ENCODE results near the gene BABAM2. TPM values are rescaled to one million over a fixed set of nuclear protein-coding genes. Genes with fewer than 3 reads are reported as not detected.

Gene BABAM2
- polyA plus RNA-seq, 3 donors, result 33.2 to 52.8 (median 49.3) TPM

- WGBS (ENCODE audit: insufficient coverage), result no CpG with 5 or more reads among the region's 3 CpGs
- Histone ChIP-seq H3K4me2 (replicated peaks; ENCODE audit: extremely low read depth, low read length, poor library complexity, severe bottlenecking) (no peak overlapping the region), H3K27me3 (ENCODE audit: control insufficient read depth in 2 of 2, insufficient read depth in 2 of 2, low read length in 2 of 2) (no peaks in the 10 kb centered on the region), H3K4me1 (ENCODE audit: control insufficient read depth in 1 of 2, insufficient read depth in 2 of 2, low read length in 2 of 2) (peaks cover 0 to 4% of the 10 kb centered on the region in 2 donors), H3K4me3 (replicated peaks in 1 of 3; ENCODE audit: low read depth in 2 of 3, low read length in 3 of 3) (no peak overlapping the region), H3K9ac (ENCODE audit: insufficient read depth, low read length, poor library complexity, severe bottlenecking) (no peak overlapping the region), H4K20me1 (ENCODE audit: insufficient read depth, low read length) (no peaks in the 10 kb centered on the region), H3K36me3 (replicated peaks in 1 of 2; ENCODE audit: control insufficient read depth in 1 of 2, insufficient read depth in 2 of 2, low read length in 2 of 2) (peaks cover 0 to 3% of the 10 kb centered on the region in 2 donors), H3K79me2 (ENCODE audit: insufficient read depth, low read length) (no peaks in the 10 kb centered on the region), H3K9me3 (replicated peaks in 1 of 2; ENCODE audit: control insufficient read depth in 1 of 2, insufficient read depth in 1 of 2, low read length in 2 of 2) (no peaks in the 10 kb centered on the region), H2AFZ (ENCODE audit: insufficient read depth, low read depth, low read length, poor library complexity, severe bottlenecking) (no peak overlapping the region), H3K27ac (ENCODE audit: low read depth in 1 of 2, low read length in 2 of 2) (no peak overlapping the region)
- intact Hi-C loops (cut with micrococcal nuclease), result no loop called here
- peaks cover 0 to 3% (median 0%) of the 10 kb centered on the region in 7 donors for H3K9me3 Mint-ChIP-seq
- no peak for DNase-seq
- H3K27ac Mint-ChIP-seq, result no peak overlapping the region
- H3K27me3 Mint-ChIP-seq (ENCODE audit: low read depth in 3 of 3), result peaks cover 0 to 2% (median 0%) of the 10 kb centered on the region in 3 donors
- no peak overlapping the region for H3K4me3 Mint-ChIP-seq
- H3K36me3 Mint-ChIP-seq, result peaks cover 10 to 13% of the 10 kb centered on the region in 2 donors
- peaks cover 8% of the 10 kb centered on the region for H3K4me1 Mint-ChIP-seq
- no peak for TF ChIP-seq CTCF (IDR thresholded peaks at IDR 0.05)
Observed at GRCh38 chr2:28206762-28207161, 316.2 kb downstream of the BABAM2 start.

GRCh38 chr2:28209261-28209691 is 318.7 kb downstream of the BABAM2 start:
- Mint-ChIP-seq H3K27ac (no peak overlapping the region), H3K27me3 (ENCODE audit: low read depth in 3 of 3) (peaks cover 0 to 2% (median 0%) of the 10 kb centered on the region in 3 donors)

More at GRCh38 chr2:28209261-28209691, 318.7 kb downstream of the BABAM2 start:
- Histone ChIP-seq H4K20me1 (ENCODE audit: insufficient read depth, low read length) (no peaks in the 10 kb centered on the region), H3K9me3 (replicated peaks in 1 of 2; ENCODE audit: control insufficient read depth in 1 of 2, insufficient read depth in 1 of 2, low read length in 2 of 2) (no peaks in the 10 kb centered on the region), H3K4me1 (ENCODE audit: control insufficient read depth in 1 of 2, insufficient read depth in 2 of 2, low read length in 2 of 2) (peaks cover 0 to 4% of the 10 kb centered on the region in 2 donors), H2AFZ (ENCODE audit: insufficient read depth, low read depth, low read length, poor library complexity, severe bottlenecking) (no peak overlapping the region), H3K9ac (ENCODE audit: insufficient read depth, low read length, poor library complexity, severe bottlenecking) (no peak overlapping the region), H3K4me3 (replicated peaks in 1 of 3; ENCODE audit: low read depth in 2 of 3, low read length in 3 of 3) (no peak overlapping the region), H3K36me3 (replicated peaks in 1 of 2; ENCODE audit: control insufficient read depth in 1 of 2, insufficient read depth in 2 of 2, low read length in 2 of 2) (no peaks in the 10 kb centered on the region), H3K27ac (ENCODE audit: low read depth in 1 of 2, low read length in 2 of 2) (no peak overlapping the region), H3K27me3 (ENCODE audit: control insufficient read depth in 2 of 2, insufficient read depth in 2 of 2, low read length in 2 of 2) (no peaks in the 10 kb centered on the region), H3K4me2 (replicated peaks; ENCODE audit: extremely low read depth, low read length, poor library complexity, severe bottlenecking) (no peak overlapping the region), H3K79me2 (ENCODE audit: insufficient read depth, low read length) (no peaks in the 10 kb centered on the region)
- 100% methylated on average over 1 of the region's 3 CpGs for WGBS (ENCODE audit: insufficient coverage)
- Mint-ChIP-seq H3K4me1 (peaks cover 11% of the 10 kb centered on the region), H3K36me3 (peaks cover 6% of the 10 kb centered on the region in 2 donors), H3K9me3 (peaks cover 0 to 3% (median 0%) of the 10 kb centered on the region in 7 donors), H3K4me3 (no peak overlapping the region)
- intact Hi-C loops (cut with micrococcal nuclease), result no loop called here
- no peak for DNase-seq
- no peak for TF ChIP-seq CTCF (IDR thresholded peaks at IDR 0.05)
